DLD1 (cell line): ENCODE data around the gene GOLGA6L2.
"Not testable (repeated sequence)": the region's sequence is repeated elsewhere in the genome, so short reads cannot be mapped to it uniquely, and the experiment has no call there.

Source experiments
- in situ Hi-C: cut with HindIII; loops from 2 replicates; pipeline ENCODE4 v1.10.0; 2017; ENCODE audit warnings: low sequenced_read_pairs

The GOLGA6L2 gene

GRCh38 chr15:23434699-23435098 is 12.3 kb downstream of the GOLGA6L2 start:
- in situ Hi-C loops, result not testable (repeated sequence)

- in situ Hi-C loops, result not testable (repeated sequence)
These were observed 21.7 kb downstream of the GOLGA6L2 start for GRCh38 chr15:23425327-23425726.

GRCh38 chr15:23424111-23424904 is 22.7 kb downstream of the GOLGA6L2 start:
- in situ Hi-C loops, result no loop called here

GRCh38 chr15:23422946-23423708 is 23.9 kb downstream of the GOLGA6L2 start:
- in situ Hi-C loops, result no loop called here

- in situ Hi-C loops, result no loop called here
These were observed 24.7 kb downstream of the GOLGA6L2 start for GRCh38 chr15:23422099-23422945.

- in situ Hi-C loops, result no loop called here
These were observed 26.1 kb downstream of the GOLGA6L2 start for GRCh38 chr15:23420806-23421575.

- in situ Hi-C loops, result no loop called here
These were observed 30.4 kb downstream of the GOLGA6L2 start for GRCh38 chr15:23416349-23417276.

- in situ Hi-C loops, result not testable (repeated sequence)
These were observed 31.2 kb downstream of the GOLGA6L2 start for GRCh38 chr15:23415866-23416265.

- in situ Hi-C loops, result no loop called here
These were observed 31.6 kb downstream of the GOLGA6L2 start for GRCh38 chr15:23415321-23415865.

GRCh38 chr15:23412881-23413600 is 34.0 kb downstream of the GOLGA6L2 start:
- in situ Hi-C loops, result not testable (repeated sequence)

- in situ Hi-C loops, result no loop called here
These were observed 35.2 kb downstream of the GOLGA6L2 start for GRCh38 chr15:23411841-23412240.

- in situ Hi-C loops, result no loop called here
These were observed 43.5 kb downstream of the GOLGA6L2 start for GRCh38 chr15:23403550-23403949.

GRCh38 chr15:23402544-23402943 is 44.5 kb downstream of the GOLGA6L2 start:
- in situ Hi-C loops, result no loop called here

- in situ Hi-C loops, result no loop called here
These were observed 44.9 kb downstream of the GOLGA6L2 start for GRCh38 chr15:23402140-23402539.

GRCh38 chr15:23401627-23402026 is 45.4 kb downstream of the GOLGA6L2 start:
- in situ Hi-C loops, result no loop called here

GRCh38 chr15:23399207-23399606 is 47.8 kb downstream of the GOLGA6L2 start:
- in situ Hi-C loops, result not testable (repeated sequence)

- in situ Hi-C loops, result not testable (repeated sequence)
These were observed 48.7 kb downstream of the GOLGA6L2 start for GRCh38 chr15:23398357-23398756.

- in situ Hi-C loops, result no loop called here
These were observed 49.3 kb downstream of the GOLGA6L2 start for GRCh38 chr15:23397779-23398178.
